Measurements from ENCODE around the gene LDHAL6B. TPM values are rescaled to one million over a fixed set of nuclear protein-coding genes. Genes with fewer than 3 reads are reported as not detected.

The LDHAL6B gene
- polyA plus RNA-seq, 1 donor (not counting 4 experiments of a cell fraction or from before 2014, with no cell fraction given), result not detected

GRCh38 chr15:59166601-59167265 lies 39.9 kb upstream of the LDHAL6B start:
- H3K9ac ChIP-seq (ENCODE audit: control insufficient read depth, extremely low read depth, insufficient read depth, low read length), result peak overlapping the region; percentile 45
- DNase-seq (ENCODE audit: low read depth, low spot score) (no peak), FAIRE-seq (peak; percentile 5)
- dilution Hi-C loops (cut with MboI; ENCODE audit: extremely low pct_ligation_motif_present, low sequenced_read_pairs), result no loop called here
- no peaks in the 10 kb centered on the region for H3K79me2 ChIP-seq (ENCODE audit: control insufficient read depth, insufficient read depth, low read length)
- H3K9me3 ChIP-seq (ENCODE audit: control insufficient read depth, low read depth, low read length), result no peaks in the 10 kb centered on the region
- no peak overlapping the region for H2AFZ ChIP-seq (ENCODE audit: control insufficient read depth, low read length)
- no peak overlapping the region for H3K4me3 ChIP-seq (ENCODE audit: control insufficient read depth in 2 of 3, extremely low read depth in 1 of 3, insufficient read depth in 2 of 3, low read depth in 1 of 3, low read length in 3 of 3)
- H3K4me2 ChIP-seq (ENCODE audit: control insufficient read depth, extremely low read depth, insufficient read depth, low read depth, low read length), result peak overlapping the region; percentile 71
- peak overlapping the region; percentile 86 for H3K27ac ChIP-seq (ENCODE audit: control insufficient read depth, insufficient read depth, low read length)
- peaks cover 13 to 49% of the 10 kb centered on the region in 2 experiments for H3K36me3 ChIP-seq (ENCODE audit: control insufficient read depth in 2 of 2, extremely low read depth in 1 of 2, insufficient read depth in 2 of 2, low read length in 2 of 2)
- no peaks in the 10 kb centered on the region for H3K27me3 ChIP-seq (ENCODE audit: control insufficient read depth, extremely low read depth, insufficient read depth, low read length)
- peaks cover 3% of the 10 kb centered on the region for H3K9me1 ChIP-seq (ENCODE audit: control insufficient read depth, extremely low read depth, insufficient read depth, low read length)
- no peak for TF ChIP-seq EZH2 (IDR thresholded peaks at IDR 0.05; ENCODE audit: low read length)
- no peak for TF ChIP-seq CTCF (optimal IDR thresholded peaks at IDR 0.05 in 1 of 3, IDR thresholded peaks at IDR 0.05 in 1 of 3, conservative IDR thresholded peaks at IDR 0.05 in 1 of 3; ENCODE audit: extremely low read depth in 1 of 3, insufficient read depth in 2 of 3, low read length in 3 of 3)
- no peaks in the 10 kb centered on the region for H4K20me1 ChIP-seq (ENCODE audit: control insufficient read depth, extremely low read depth, insufficient read depth, low read length)
- peaks cover 70% of the 10 kb centered on the region for H3K4me1 ChIP-seq (ENCODE audit: control insufficient read depth, extremely low read depth, insufficient read depth, low read length)

GRCh38 chr15:59168536-59168935 lies 38.1 kb upstream of the LDHAL6B start:
- H3K4me1 ChIP-seq (ENCODE audit: control insufficient read depth, extremely low read depth, insufficient read depth, low read length), result peaks cover 76% of the 10 kb centered on the region
- H2AFZ ChIP-seq (ENCODE audit: control insufficient read depth, low read length), result no peak overlapping the region
- DNase-seq (ENCODE audit: low read depth, low spot score), result no peak
- H3K9me1 ChIP-seq (ENCODE audit: control insufficient read depth, extremely low read depth, insufficient read depth, low read length), result peaks cover 3% of the 10 kb centered on the region
- H3K79me2 ChIP-seq (ENCODE audit: control insufficient read depth, insufficient read depth, low read length), result no peaks in the 10 kb centered on the region
- H4K20me1 ChIP-seq (ENCODE audit: control insufficient read depth, extremely low read depth, insufficient read depth, low read length), result no peaks in the 10 kb centered on the region
- peak overlapping the region; percentile 91 for H3K27ac ChIP-seq (ENCODE audit: control insufficient read depth, insufficient read depth, low read length)
- no peaks in the 10 kb centered on the region for H3K27me3 ChIP-seq (ENCODE audit: control insufficient read depth, extremely low read depth, insufficient read depth, low read length)
- H3K9me3 ChIP-seq (ENCODE audit: control insufficient read depth, low read depth, low read length), result no peaks in the 10 kb centered on the region
- peak; percentile 26 for FAIRE-seq
- dilution Hi-C loops (cut with MboI; ENCODE audit: extremely low pct_ligation_motif_present, low sequenced_read_pairs), result no loop called here
- H3K9ac ChIP-seq (ENCODE audit: control insufficient read depth, extremely low read depth, insufficient read depth, low read length), result no peak overlapping the region
- no peak overlapping the region for H3K4me2 ChIP-seq (ENCODE audit: control insufficient read depth, extremely low read depth, insufficient read depth, low read depth, low read length)
- H3K4me3 ChIP-seq (ENCODE audit: control insufficient read depth in 2 of 3, extremely low read depth in 1 of 3, insufficient read depth in 2 of 3, low read depth in 1 of 3, low read length in 3 of 3), result no peak overlapping the region
- TF ChIP-seq CTCF (optimal IDR thresholded peaks at IDR 0.05 in 1 of 3, IDR thresholded peaks at IDR 0.05 in 1 of 3, conservative IDR thresholded peaks at IDR 0.05 in 1 of 3; ENCODE audit: extremely low read depth in 1 of 3, insufficient read depth in 2 of 3, low read length in 3 of 3), result no peak
- TF ChIP-seq EZH2 (IDR thresholded peaks at IDR 0.05; ENCODE audit: low read length), result no peak
- H3K36me3 ChIP-seq (ENCODE audit: control insufficient read depth in 2 of 2, extremely low read depth in 1 of 2, insufficient read depth in 2 of 2, low read length in 2 of 2), result peaks cover 13 to 60% of the 10 kb centered on the region in 2 experiments

Data from keratinocyte (primary cell).